K562 (cell line): ENCODE data around the gene NPTXR. TPM values are rescaled to one million over a fixed set of nuclear protein-coding genes. Genes with fewer than 3 reads are reported as not detected.

Experiments used
- ELF2 ChIP-seq: fragments of 250-450 bp; sonication (Bioruptor Pico); IDR thresholded peaks from 2 replicates; pipeline ENCODE4 v1.5.0; 2021; ENCODE audit warnings: mild to moderate bottlenecking
- HBP1 ChIP-seq: fragments of 450-650 bp; formaldehyde crosslinking; IDR thresholded peaks from 2 replicates; pipeline ENCODE4 v1.4.0; 2022; ENCODE audit warnings: missing genetic modification characterization
- MAFG ChIP-seq: fragments of 450-650 bp; conservative IDR thresholded peaks from 2 replicates; pipeline ENCODE4 v1.6.1; 2016; ENCODE audit warnings: missing genetic modification characterization, missing compliant biosample characterization
- NONO ChIP-seq, 2 experiments: fragments of 200-400 bp in 1 of 2; fragments of 450-650 bp in 1 of 2; formaldehyde crosslinking in 1 of 2; IDR thresholded peaks; 2 replicates each; pipeline ENCODE4 v1.6.1; 2017; ENCODE audit warnings: low read depth in 2 of 2, mild to moderate bottlenecking in 2 of 2, moderate library complexity in 2 of 2, low read length in 1 of 2
- PCBP2 ChIP-seq: fragments of 200-400 bp; formaldehyde crosslinking; IDR thresholded peaks from 2 replicates; pipeline ENCODE4 v1.6.1; 2018; ENCODE audit warnings: low read length, low read depth, mild to moderate bottlenecking, moderate library complexity; ENCODE audit not compliant: poor library complexity, severe bottlenecking
- THAP7 ChIP-seq: fragments of 250-450 bp; sonication (Bioruptor Pico); IDR thresholded peaks from 2 replicates; pipeline ENCODE4 v1.5.0; 2021
- THRB ChIP-seq: fragments of 450-650 bp; formaldehyde crosslinking; conservative IDR thresholded peaks from 2 replicates; pipeline ENCODE4 v1.4.0; 2022; ENCODE audit warnings: mild to moderate bottlenecking, missing genetic modification characterization
- ZFP1 ChIP-seq: fragments of 450-650 bp; formaldehyde crosslinking; IDR thresholded peaks from 2 replicates; pipeline ENCODE4 v1.4.0; 2020; ENCODE audit warnings: mild to moderate bottlenecking, mixed read lengths
- ZNF277 ChIP-seq: fragments of 250-450 bp; sonication (Bioruptor Pico); IDR thresholded peaks from 2 replicates; pipeline ENCODE4 v1.8.0; 2022; ENCODE audit warnings: inconsistent platforms, mild to moderate bottlenecking, moderate library complexity, borderline replicate concordance
- ZNF407 ChIP-seq: fragments of 450-650 bp; IDR thresholded peaks from 2 replicates; pipeline ENCODE4 v1.6.1; 2016; ENCODE audit warnings: low read depth
- polyA plus RNA-seq, 8 experiments: library from polyadenylated mRNA; depleted of rRNA in 4 of 8; stranded (reverse) in 5 of 8; unstranded in 3 of 8; fragments of >200 nt; fragmentation: Nextera tagmentation in 2 of 8; fragmentation: Illumina TruSeq in 1 of 8; extraction: Ambion mirVana in 2 of 8; extraction: Trizol in 1 of 8; gene quantifications; 2 replicates each; pipeline versions ENCODE4 v1.2.1 to v1.2.3, GENCODE V29; 2011 to 2014; ENCODE audit warnings: inconsistent platforms in 1 of 8, missing spikeins in 1 of 8
- total RNA-seq, 7 experiments: library from RNA; depleted of rRNA in 6 of 7; stranded (reverse); fragments of >200 nt in 6 of 7; fragmentation: Illumina TruSeq in 2 of 7; extraction: Trizol in 2 of 7; gene quantifications; 2 replicates each; pipeline versions ENCODE4 v1.2.1 to v1.2.3, GENCODE V29; 2011 to 2021; ENCODE audit warnings: low replicate concordance in 1 of 7
- TF ChIP-seq, protein P1 (sequence below): sonication (generic); formaldehyde crosslinking; IDR thresholded peaks from 2 replicates; pipeline ENCODE4 v1.8.0; 2022; ENCODE audit warnings: mild to moderate bottlenecking, missing genetic modification reagents

NPTXR gene
- total and polyA plus RNA-seq, 9 of the 15 experiments (the other 6 are each of a cell fraction or from before 2014, with no cell fraction given) = 0.01 to 3.1 (median 1.1) TPM

- TF ChIP-seq THAP7 (no peak), ZNF407 (no peak), THRB (CRISPR knock-in tag) (no peak), ZFP1 (CRISPR knock-in tag) (no peak), ELF2 (CRISPR knock-in tag) (no peak), PCBP2 (no peak), HBP1 (CRISPR knock-in tag) (no peak), NONO (IDR thresholded peaks at IDR 0.05; ENCODE audit: low read depth in 2 of 2, low read length in 1 of 2) (0 out of 4 replicates have a peak, but pooled peaks have one; percentile 33 to 37), MAFG (tag) (no peak), ZNF277 (CRISPR knock-in tag) (no peak)
- TF ChIP-seq, protein P1, sequence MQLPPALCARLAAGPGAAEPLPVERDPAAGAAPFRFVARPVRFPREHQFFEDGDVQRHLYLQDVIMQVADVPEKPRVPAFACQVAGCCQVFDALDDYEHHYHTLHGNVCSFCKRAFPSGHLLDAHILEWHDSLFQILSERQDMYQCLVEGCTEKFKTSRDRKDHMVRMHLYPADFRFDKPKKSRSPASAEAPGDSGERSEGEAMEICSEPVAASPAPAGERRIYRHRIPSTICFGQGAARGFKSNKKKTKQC (CRISPR knock-in tag) = no peak
Measured at GRCh38 chr22:38843657-38844314, at the start of gene NPTXR (continued).
